Endothelial cell of umbilical vein (primary cell): ENCODE data around the gene TTBK1. TPM values are rescaled to one million over a fixed set of nuclear protein-coding genes. Genes with fewer than 3 reads are reported as not detected.

Experiments
- BruUV-seq: library from RNA; stranded (reverse); fragments of 400-500 nt; replicated peaks from 2 replicates; lab custom pipeline; 2021; lab: Mats Ljungman, UMichigan
- CTCF ChIA-PET: fragments of 300-600, 350-600 bp; sonication (Branson Sonifier 250); formaldehyde crosslinking; loops from one replicate; lab custom pipeline; 2021; ENCODE audit warnings: antibody characterized with exemption, inconsistent platforms; lab: Charles Lee
- POLR2A ChIA-PET: fragments of 300-600, 350-600 bp; sonication (Branson Sonifier 250); formaldehyde crosslinking; loops from one replicate; lab custom pipeline; 2021; ENCODE audit warnings: antibody characterized with exemption, inconsistent platforms; lab: Charles Lee
- DNase-seq: peaks from one replicate; pipeline ENCODE4 v3.0.0-alpha.2; 2011; ENCODE audit warnings: low read depth, low spot score
- FAIRE-seq: peaks from 2 replicates; lab custom pipeline; 2011; peaks lifted over from hg19 to GRCh38; lab: Jason Lieb, UNC
- H2AFZ ChIP-seq: 2 replicates; pipeline ENCODE4 v1.6.0; 2012; ENCODE audit warnings: low read depth, low read length, control low read depth, inconsistent platforms
- H3K27ac ChIP-seq: 2 replicates; pipeline ENCODE4 v1.5.1; 2011; ENCODE audit warnings: low read depth, mild to moderate bottlenecking, control low read depth, low read length, moderate library complexity; ENCODE audit not compliant: insufficient read depth
- H3K27me3 ChIP-seq, 2 experiments: 2 replicates each; pipeline versions ENCODE4 v1.6.0 to v1.6.1; 2011; ENCODE audit warnings: low read length in 2 of 2, mixed read lengths in 1 of 2; ENCODE audit not compliant: control insufficient read depth in 2 of 2, insufficient read depth in 2 of 2
- H3K36me3 ChIP-seq, 2 experiments: 2 replicates in 1 of 2; 3 replicates in 1 of 2; pipeline ENCODE4 v1.5.1; 2011; ENCODE audit warnings: low read length in 2 of 2, mild to moderate bottlenecking in 1 of 2, moderate library complexity in 1 of 2; ENCODE audit not compliant: control insufficient read depth in 2 of 2, insufficient read depth in 2 of 2; ENCODE audit errors: extremely low read depth in 1 of 2
- H3K4me1 ChIP-seq: 3 replicates; pipeline ENCODE4 v1.5.1; 2011; ENCODE audit warnings: mild to moderate bottlenecking, low read length; ENCODE audit not compliant: control insufficient read depth, insufficient read depth; ENCODE audit errors: extremely low read depth
- H3K4me2 ChIP-seq: 2 replicates; pipeline ENCODE4 v1.6.1; 2011; ENCODE audit warnings: low read length, control low read depth, mixed read lengths; ENCODE audit not compliant: insufficient read depth
- H3K4me3 ChIP-seq, 3 experiments: fragments of 200-600 bp in 1 of 3; sonication (generic), shearing (Covaris generic) in 1 of 3; replicated peaks in 1 of 3; 2 replicates each; pipeline ENCODE4 v1.5.1; 2011 to 2016; ENCODE audit warnings: control low read depth in 3 of 3, low read length in 3 of 3, mild to moderate bottlenecking in 2 of 3, inconsistent platforms in 1 of 3, low read depth in 1 of 3, moderate library complexity in 1 of 3; ENCODE audit not compliant: insufficient read depth in 1 of 3
- H3K79me2 ChIP-seq: 2 replicates; pipeline ENCODE4 v1.6.0; 2012; ENCODE audit warnings: low read length, inconsistent platforms; ENCODE audit not compliant: control insufficient read depth, insufficient read depth
- H3K9ac ChIP-seq: replicated peaks from 2 replicates; pipeline ENCODE3; 2011; ENCODE audit warnings: low read length, control low read depth; ENCODE audit not compliant: insufficient read depth; ENCODE audit errors: extremely low read depth
- H3K9me1 ChIP-seq: replicated peaks from 3 replicates; pipeline ENCODE4 v1.6.0; 2011; ENCODE audit warnings: mild to moderate bottlenecking, low read length; ENCODE audit not compliant: control insufficient read depth, insufficient read depth; ENCODE audit errors: extremely low read depth
- H3K9me3 ChIP-seq: replicated peaks from 2 replicates; pipeline ENCODE4 v1.5.1; 2012; ENCODE audit warnings: low read length, inconsistent platforms; ENCODE audit not compliant: control insufficient read depth, insufficient read depth
- H4K20me1 ChIP-seq: replicated peaks from 2 replicates; pipeline ENCODE3; 2011; ENCODE audit warnings: mild to moderate bottlenecking, low read length; ENCODE audit not compliant: control insufficient read depth, insufficient read depth; ENCODE audit errors: extremely low read depth
- EZH2 ChIP-seq: IDR thresholded peaks from 2 replicates; pipeline ENCODE4 v1.6.1; 2012; ENCODE audit warnings: borderline replicate concordance, low read depth, mild to moderate bottlenecking, moderate library complexity, low read length, inconsistent platforms; ENCODE audit not compliant: severe bottlenecking
- FOS ChIP-seq: IDR thresholded peaks from 2 replicates; pipeline ENCODE4 v1.6.1; 2011; ENCODE audit warnings: mild to moderate bottlenecking, low read length, moderate library complexity, borderline replicate concordance; ENCODE audit not compliant: insufficient read depth
- GATA2 ChIP-seq: IDR thresholded peaks from 2 replicates; pipeline ENCODE4 v1.7.0; 2011; ENCODE audit warnings: low read depth, mild to moderate bottlenecking, moderate library complexity, mixed read lengths, low read length; ENCODE audit not compliant: insufficient read length, insufficient read depth
- JUN ChIP-seq: IDR thresholded peaks from 2 replicates; pipeline ENCODE4 v1.6.1; 2011; ENCODE audit warnings: borderline replicate concordance, low read depth; ENCODE audit not compliant: insufficient read length, insufficient read depth
- MAX ChIP-seq: IDR thresholded peaks from 2 replicates; pipeline ENCODE4 v1.6.1; 2011; ENCODE audit not compliant: insufficient read depth, insufficient read length
- MYC ChIP-seq: IDR thresholded peaks from one replicate; pipeline ENCODE4 v1.6.1; 2011; ENCODE audit warnings: mild to moderate bottlenecking, low read depth, low read length
- POLR2A ChIP-seq: IDR thresholded peaks from 2 replicates; pipeline ENCODE4 v1.6.1; 2012; ENCODE audit warnings: low read depth, mild to moderate bottlenecking, control low read depth, low read length
- POLR2AphosphoS5 ChIP-seq: IDR thresholded peaks from 2 replicates; pipeline ENCODE4 v1.6.1; 2012; ENCODE audit warnings: low read depth, mild to moderate bottlenecking, control low read depth, low read length, moderate library complexity; ENCODE audit not compliant: insufficient read depth
- dilution Hi-C: fragments of 300-500 bp; cut with MboI; formaldehyde crosslinking; loops from one replicate; pipeline ENCODE4 v1.15.0; 2019; ENCODE audit warnings: low sequenced_read_pairs; ENCODE audit not compliant: extremely low pct_ligation_motif_present
- intact Hi-C: fragments of 100-400 bp; cut with micrococcal nuclease; formaldehyde crosslinking; loops from one replicate; pipeline ENCODE4 v1.10.0; 2022
- polyA plus RNA-seq, 4 experiments: library from polyadenylated mRNA; depleted of rRNA in 3 of 4; stranded (reverse) in 3 of 4; unstranded in 1 of 4; fragments of >200 nt; gene quantifications; 2 replicates each; pipeline versions ENCODE4 v1.2.1 to v1.2.3, GENCODE V29; 2011 to 2012; ENCODE audit warnings: missing spikeins in 1 of 4
- total RNA-seq: library from RNA; stranded (reverse); gene quantifications from 2 replicates; pipeline ENCODE4 v1.2.3, GENCODE V29; 2021
- TF ChIP-seq, protein P1 (sequence below), 2 donors: IDR thresholded peaks; 1 replicate in 1 of 2; 2 replicates in 1 of 2; pipeline ENCODE4 v1.5.1; 2011; ENCODE audit warnings: low read length in 2 of 2, mild to moderate bottlenecking in 2 of 2, moderate library complexity in 2 of 2, control low read depth in 1 of 2, inconsistent platforms in 1 of 2, low read depth in 1 of 2; ENCODE audit not compliant: insufficient read depth in 1 of 2; ENCODE audit errors: extremely low read depth in 1 of 2

The TTBK1 gene
- total and polyA plus RNA-seq, 2 donors (not counting 3 experiments of a cell fraction or from before 2014, with no cell fraction given) = 0.06 TPM; not detected in 1

DNA sequence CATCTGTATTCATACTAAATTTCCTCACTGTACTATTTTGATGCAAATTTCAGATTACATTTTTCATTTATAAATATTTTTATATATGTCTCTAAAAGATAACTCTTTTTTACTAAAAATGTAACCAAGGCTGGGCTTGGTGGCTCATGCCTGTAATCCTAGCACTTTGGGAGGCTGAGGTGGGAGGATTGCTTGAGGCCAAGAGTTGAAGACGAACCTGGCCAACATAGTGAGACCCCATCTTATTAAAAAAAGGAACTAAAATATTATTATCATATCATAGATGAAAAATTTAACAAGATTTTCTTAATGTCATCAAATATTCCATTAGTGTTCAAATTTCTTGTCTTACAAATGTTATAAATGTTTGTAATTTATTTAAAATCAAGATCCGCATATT, 7.4 kb upstream of the TTBK1 start:
- FAIRE-seq = no peak

More for the DNA sequence above, 7.4 kb upstream of the TTBK1 start:
- Histone ChIP-seq H3K4me2 (no peak overlapping the region), H3K36me3 (no peaks in the 10 kb centered on the region), H3K9ac (no peak overlapping the region), H2AFZ (no peak overlapping the region), H3K4me1 (no peaks in the 10 kb centered on the region), H3K27me3 (peaks cover 18 to 25% of the 10 kb centered on the region in 2 experiments), H3K27ac (no peak overlapping the region), H3K9me3 (no peaks in the 10 kb centered on the region), H3K9me1 (no peaks in the 10 kb centered on the region), H4K20me1 (no peaks in the 10 kb centered on the region), H3K4me3 (no peak overlapping the region), H3K79me2 (no peaks in the 10 kb centered on the region)
- intact Hi-C loops = no loop called here
- ChIA-PET POLR2A (no interaction called here), CTCF (no interaction called here)
- no peak for TF ChIP-seq POLR2A
- TF ChIP-seq JUN = no peak
- no peak for TF ChIP-seq MYC
- TF ChIP-seq FOS = no peak
- no peak for TF ChIP-seq MAX
- TF ChIP-seq, protein P1, sequence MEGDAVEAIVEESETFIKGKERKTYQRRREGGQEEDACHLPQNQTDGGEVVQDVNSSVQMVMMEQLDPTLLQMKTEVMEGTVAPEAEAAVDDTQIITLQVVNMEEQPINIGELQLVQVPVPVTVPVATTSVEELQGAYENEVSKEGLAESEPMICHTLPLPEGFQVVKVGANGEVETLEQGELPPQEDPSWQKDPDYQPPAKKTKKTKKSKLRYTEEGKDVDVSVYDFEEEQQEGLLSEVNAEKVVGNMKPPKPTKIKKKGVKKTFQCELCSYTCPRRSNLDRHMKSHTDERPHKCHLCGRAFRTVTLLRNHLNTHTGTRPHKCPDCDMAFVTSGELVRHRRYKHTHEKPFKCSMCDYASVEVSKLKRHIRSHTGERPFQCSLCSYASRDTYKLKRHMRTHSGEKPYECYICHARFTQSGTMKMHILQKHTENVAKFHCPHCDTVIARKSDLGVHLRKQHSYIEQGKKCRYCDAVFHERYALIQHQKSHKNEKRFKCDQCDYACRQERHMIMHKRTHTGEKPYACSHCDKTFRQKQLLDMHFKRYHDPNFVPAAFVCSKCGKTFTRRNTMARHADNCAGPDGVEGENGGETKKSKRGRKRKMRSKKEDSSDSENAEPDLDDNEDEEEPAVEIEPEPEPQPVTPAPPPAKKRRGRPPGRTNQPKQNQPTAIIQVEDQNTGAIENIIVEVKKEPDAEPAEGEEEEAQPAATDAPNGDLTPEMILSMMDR (IDR thresholded peaks at IDR 0.05; ENCODE audit: extremely low read depth in 1 of 2, insufficient read depth in 1 of 2, low read depth in 1 of 2, low read length in 2 of 2) = no peak
- TF ChIP-seq GATA2 = no peak
- no peak for TF ChIP-seq EZH2
- no peak for TF ChIP-seq POLR2AphosphoS5
- no peak for DNase-seq
- BruUV-seq = no TSS peak
- dilution Hi-C loops = no loop called here
